ENCODE data around the gene MUC4. TPM values are rescaled to one million over a fixed set of nuclear protein-coding genes. Genes with fewer than 3 reads are reported as not detected.
"Not testable (repeated sequence)": the region's sequence is repeated elsewhere in the genome, so short reads cannot be mapped to it uniquely, and the experiment has no call there.

The MUC4 gene
- total RNA-seq, 6 donors from 2014 or later, result 4.6 to 75.4 (median 11.3) TPM

DNA sequence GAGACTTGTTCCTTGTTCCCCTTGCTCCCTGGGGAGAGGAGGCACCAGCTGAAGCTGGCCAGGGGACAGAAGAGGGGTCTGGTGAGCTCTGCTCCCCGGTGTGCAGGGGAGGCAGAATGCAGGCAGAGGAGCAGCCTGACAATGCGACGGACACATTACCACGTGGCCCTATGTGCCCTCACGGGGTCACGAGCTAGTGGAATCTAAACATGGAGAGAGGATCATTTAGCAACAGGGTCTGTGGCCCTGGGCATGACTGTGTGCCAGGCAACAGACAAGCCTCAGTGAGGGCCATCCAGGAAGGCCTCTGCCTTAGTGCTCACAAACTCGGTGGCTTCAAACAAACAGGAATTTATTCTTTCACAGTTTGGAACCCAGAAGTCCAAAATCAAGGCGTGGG is 8.5 kb upstream of the MUC4 start:
- WGBS, 2 donors, result 79 to 93% methylated on average over 7 to 8 of the region's 8 CpGs
- no peak overlapping the region for H3K27ac ChIP-seq
- no peaks in the 10 kb centered on the region for H3K27me3 ChIP-seq
- H3K4me1 ChIP-seq, result peaks cover 0 to 17% (median 4%) of the 10 kb centered on the region in 4 donors
- TF ChIP-seq POLR2AphosphoS5 (IDR thresholded peaks at IDR 0.05), result no peak
- no peak for TF ChIP-seq EP300 (IDR thresholded peaks at IDR 0.05)
- no peak for TF ChIP-seq POLR2A (IDR thresholded peaks at IDR 0.05)
- TF ChIP-seq, protein P1, sequence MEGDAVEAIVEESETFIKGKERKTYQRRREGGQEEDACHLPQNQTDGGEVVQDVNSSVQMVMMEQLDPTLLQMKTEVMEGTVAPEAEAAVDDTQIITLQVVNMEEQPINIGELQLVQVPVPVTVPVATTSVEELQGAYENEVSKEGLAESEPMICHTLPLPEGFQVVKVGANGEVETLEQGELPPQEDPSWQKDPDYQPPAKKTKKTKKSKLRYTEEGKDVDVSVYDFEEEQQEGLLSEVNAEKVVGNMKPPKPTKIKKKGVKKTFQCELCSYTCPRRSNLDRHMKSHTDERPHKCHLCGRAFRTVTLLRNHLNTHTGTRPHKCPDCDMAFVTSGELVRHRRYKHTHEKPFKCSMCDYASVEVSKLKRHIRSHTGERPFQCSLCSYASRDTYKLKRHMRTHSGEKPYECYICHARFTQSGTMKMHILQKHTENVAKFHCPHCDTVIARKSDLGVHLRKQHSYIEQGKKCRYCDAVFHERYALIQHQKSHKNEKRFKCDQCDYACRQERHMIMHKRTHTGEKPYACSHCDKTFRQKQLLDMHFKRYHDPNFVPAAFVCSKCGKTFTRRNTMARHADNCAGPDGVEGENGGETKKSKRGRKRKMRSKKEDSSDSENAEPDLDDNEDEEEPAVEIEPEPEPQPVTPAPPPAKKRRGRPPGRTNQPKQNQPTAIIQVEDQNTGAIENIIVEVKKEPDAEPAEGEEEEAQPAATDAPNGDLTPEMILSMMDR (IDR thresholded peaks at IDR 0.05), result no peak
- H3K4me3 ChIP-seq, result no peak overlapping the region
- H3K9me3 ChIP-seq, result no peaks in the 10 kb centered on the region
- DNase-seq (no peak), ATAC-seq (ENCODE audit: low FRiP score in 2 of 2) (no peak)
- H3K36me3 ChIP-seq, result no peaks in the 10 kb centered on the region

DNA sequence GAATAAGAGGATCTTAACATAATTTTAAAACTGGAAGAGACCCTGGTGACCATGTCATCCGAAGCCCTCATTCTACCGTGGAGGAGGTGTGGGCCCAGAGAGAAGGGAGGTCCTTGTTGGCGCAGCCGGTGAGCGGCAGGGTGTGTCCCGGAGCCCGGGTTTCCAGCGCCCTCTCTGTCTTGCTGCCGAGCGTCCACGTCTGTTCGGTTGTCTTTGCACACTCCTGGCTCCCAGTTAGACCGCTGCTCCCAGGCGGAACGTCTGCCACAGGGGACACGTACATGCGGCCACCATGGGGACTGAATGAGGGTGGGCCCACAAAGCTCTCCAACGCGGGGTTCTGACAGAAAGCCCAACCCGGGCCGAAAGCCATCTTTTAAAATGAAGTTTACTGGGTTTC is 6.6 kb upstream of the MUC4 start:
- Histone ChIP-seq H3K4me1 (peaks cover 0 to 7% (median 0%) of the 10 kb centered on the region in 4 donors), H3K27me3 (no peaks in the 10 kb centered on the region), H3K36me3 (no peaks in the 10 kb centered on the region), H3K4me3 (no peak overlapping the region), H3K9me3 (no peaks in the 10 kb centered on the region), H3K27ac (no peak overlapping the region)
- WGBS, 2 donors, result 94 to 95% methylated on average over 21 of the region's 21 CpGs
- DNase-seq (no peak), ATAC-seq (ENCODE audit: low FRiP score in 2 of 2) (no peak)
- no peak for TF ChIP-seq POLR2A (IDR thresholded peaks at IDR 0.05)
- TF ChIP-seq EP300 (IDR thresholded peaks at IDR 0.05), result no peak
- TF ChIP-seq POLR2AphosphoS5 (IDR thresholded peaks at IDR 0.05), result no peak
- TF ChIP-seq, protein P1 (IDR thresholded peaks at IDR 0.05), result no peak

DNA sequence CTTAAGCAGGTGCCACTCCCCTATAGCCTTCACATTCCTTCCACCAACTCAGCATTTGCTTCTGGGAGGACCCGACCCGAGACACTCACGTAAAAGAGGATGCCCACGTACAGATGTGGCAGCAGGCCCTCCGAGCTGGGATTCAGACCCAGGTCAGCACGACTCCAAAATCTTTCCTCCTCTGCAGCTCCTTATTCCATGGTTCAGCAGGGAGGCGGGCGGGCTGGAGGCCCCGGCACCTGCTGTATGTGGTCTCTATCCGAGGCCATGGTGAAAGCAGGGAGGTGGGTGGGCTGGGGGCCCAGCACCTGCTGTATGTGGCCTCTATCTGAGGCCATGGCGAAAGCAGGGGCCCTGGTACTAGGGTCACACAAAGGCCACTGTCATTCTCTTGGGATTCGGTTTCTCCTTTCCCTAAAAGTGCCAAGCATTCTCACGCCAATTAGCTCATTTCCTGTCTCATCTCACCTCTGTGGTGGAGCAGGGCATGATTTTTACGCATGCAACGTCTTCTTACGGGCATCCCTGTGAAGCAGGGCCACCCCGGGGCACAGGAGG is 5.9 kb upstream of the MUC4 start:
- Histone ChIP-seq H3K4me3 (no peak overlapping the region), H3K36me3 (no peaks in the 10 kb centered on the region), H3K27me3 (no peaks in the 10 kb centered on the region), H3K27ac (no peak overlapping the region), H3K9me3 (no peaks in the 10 kb centered on the region), H3K4me1 (peaks cover 0 to 7% (median 0%) of the 10 kb centered on the region in 4 donors)
- no peak for TF ChIP-seq POLR2AphosphoS5 (IDR thresholded peaks at IDR 0.05)
- no peak for TF ChIP-seq POLR2A (IDR thresholded peaks at IDR 0.05)
- TF ChIP-seq, protein P1 (IDR thresholded peaks at IDR 0.05), result no peak
- no peak for TF ChIP-seq EP300 (IDR thresholded peaks at IDR 0.05)
- DNase-seq (no peak), ATAC-seq (ENCODE audit: low FRiP score in 2 of 2) (no peak)
- WGBS, 2 donors, result 83 to 91% methylated on average over 11 to 17 of the region's 17 CpGs

DNA sequence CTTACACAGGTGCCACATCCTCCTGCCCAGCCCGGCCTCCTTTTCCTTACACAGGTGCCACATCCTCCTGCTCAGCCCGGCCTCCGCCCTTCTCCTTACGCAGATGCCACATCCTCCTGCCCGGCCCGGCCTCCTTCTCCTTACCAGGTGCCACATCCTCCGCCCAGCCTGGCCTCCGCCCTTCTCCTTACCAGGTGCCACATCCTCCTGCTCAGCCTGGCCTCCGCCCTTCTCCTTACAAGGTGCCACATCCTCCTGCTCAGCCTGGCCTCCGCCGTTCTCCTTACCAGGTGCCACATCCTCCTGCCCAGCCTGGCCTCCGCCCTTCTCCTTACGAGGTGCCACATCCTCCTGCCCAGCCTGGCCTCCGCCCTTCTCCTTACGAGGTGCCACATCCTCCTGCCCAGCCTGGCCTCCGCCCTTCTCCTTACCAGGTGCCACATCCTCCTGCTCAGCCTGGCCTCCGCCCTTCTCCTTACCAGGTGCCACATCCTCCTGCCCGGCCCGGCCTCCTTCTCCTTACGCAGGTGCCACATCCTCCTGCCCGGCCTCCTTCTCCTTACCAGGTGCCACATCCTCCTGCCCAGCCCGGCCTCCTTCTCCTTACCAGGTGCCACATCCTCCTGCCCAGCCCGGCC is 4.7 kb upstream of the MUC4 start:
- not testable (repeated sequence) for DNase-seq; H3K36me3 ChIP-seq; H3K4me3 ChIP-seq; H3K27ac ChIP-seq; ATAC-seq (ENCODE audit: low FRiP score in 2 of 2); H3K4me1 ChIP-seq; H3K9me3 ChIP-seq; H3K27me3 ChIP-seq
- 90 to 92% methylated on average over 21 to 22 of the region's 23 CpGs for WGBS, 2 donors

DNA sequence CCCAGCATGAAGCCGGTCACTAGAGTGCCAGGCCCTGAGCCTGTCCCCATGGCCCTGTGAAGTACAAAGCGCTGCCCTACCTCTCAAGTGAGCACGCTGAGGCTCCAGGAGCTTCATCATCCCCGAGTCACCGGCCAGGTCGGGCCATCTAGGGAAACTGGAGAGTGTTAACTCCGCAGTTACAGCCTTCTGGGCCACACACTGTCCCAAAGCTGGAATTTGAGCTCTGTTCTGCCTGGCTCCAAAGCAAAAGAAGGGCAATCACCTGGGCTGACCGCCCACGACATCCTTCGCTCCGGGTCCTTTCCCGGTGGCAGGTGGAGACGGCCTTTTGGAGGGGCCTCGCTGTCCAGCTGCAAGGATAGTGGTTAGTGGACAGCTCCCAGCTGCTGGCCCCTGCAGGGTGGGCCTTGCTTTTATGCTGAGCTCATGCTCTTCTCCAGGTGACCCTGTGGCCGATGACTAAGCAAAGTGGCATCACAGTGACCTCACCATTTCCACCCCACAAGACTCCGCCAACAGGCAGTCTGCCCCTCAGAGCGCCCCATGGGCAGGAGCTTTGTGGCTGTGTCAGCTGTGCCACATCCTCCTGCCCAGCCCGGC is 3.5 kb upstream of the MUC4 start:
- Histone ChIP-seq H3K4me1 (no peaks in the 10 kb centered on the region), H3K9me3 (no peaks in the 10 kb centered on the region), H3K36me3 (no peaks in the 10 kb centered on the region), H3K27ac (no peak overlapping the region), H3K27me3 (no peaks in the 10 kb centered on the region), H3K4me3 (no peak overlapping the region)
- TF ChIP-seq POLR2AphosphoS5 (IDR thresholded peaks at IDR 0.05) (no peak), POLR2A (IDR thresholded peaks at IDR 0.05) (no peak), EP300 (IDR thresholded peaks at IDR 0.05) (no peak)
- TF ChIP-seq, protein P1 (IDR thresholded peaks at IDR 0.05), result no peak
- no peak for ATAC-seq (ENCODE audit: low FRiP score in 2 of 2)
- WGBS, 2 donors, result 78 to 81% methylated on average over 11 to 18 of the region's 18 CpGs
- DNase-seq, result no peak

All from upper lobe of left lung (tissue), 6 donors.